ENCODE measurements around the gene RNLS. TPM values are rescaled to one million over a fixed set of nuclear protein-coding genes. Genes with fewer than 3 reads are reported as not detected.

RNLS gene
- total RNA-seq, 1 donor from 2014 or later: 2.1 TPM

DNA sequence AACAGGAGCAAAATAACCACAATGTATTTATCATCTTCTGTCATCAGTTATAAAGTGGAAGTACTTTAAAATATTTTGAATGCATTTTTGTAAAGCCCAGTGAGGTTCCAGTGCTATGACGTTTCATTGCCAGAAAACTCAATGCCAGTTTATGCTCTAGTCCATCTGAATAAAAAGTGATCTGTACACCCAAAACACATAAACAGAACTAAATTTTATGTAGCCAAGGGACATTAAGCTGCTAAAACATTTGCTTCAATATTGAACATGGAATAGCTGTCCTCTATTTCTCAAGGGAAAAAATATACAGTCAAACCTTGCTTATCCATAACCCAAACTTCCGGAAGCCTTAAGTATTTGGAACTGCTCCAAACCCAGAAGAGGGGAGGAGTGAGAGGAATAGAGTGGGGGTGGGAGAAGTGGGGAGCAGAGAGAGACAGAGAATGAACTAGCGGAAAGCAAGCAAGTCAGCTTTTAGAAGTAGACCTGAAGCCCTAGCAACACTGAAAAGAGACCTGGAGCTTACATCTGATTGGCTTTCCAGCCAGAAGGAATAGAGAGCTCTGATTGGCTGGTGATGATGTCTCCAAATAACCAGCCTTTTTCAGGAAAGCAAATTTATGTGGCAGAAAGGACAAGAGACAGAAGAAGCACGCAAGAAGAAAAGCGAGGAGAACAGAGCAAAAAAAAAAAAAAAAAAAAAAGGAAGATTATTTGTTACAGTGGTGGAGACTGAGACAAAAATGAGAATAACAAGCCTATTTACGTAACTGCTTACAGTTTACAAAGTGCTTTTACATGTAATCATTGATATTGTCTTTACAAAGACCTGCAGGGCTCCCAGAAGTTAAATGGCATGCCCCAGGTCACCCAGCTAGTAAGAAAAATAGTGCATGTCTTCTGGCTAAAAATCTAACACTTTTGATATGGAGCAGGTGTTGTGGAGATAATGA, 196.0 kb downstream of the RNLS start:
- intact Hi-C loops (cut with micrococcal nuclease): no loop called here
- H3K27ac Mint-ChIP-seq: no peak overlapping the region
- H3K36me3 Mint-ChIP-seq (ENCODE audit: low read depth): peaks cover 7% of the 10 kb centered on the region
- H3K4me1 Mint-ChIP-seq: peaks cover 31% of the 10 kb centered on the region
- DNase-seq: peak; percentile 65
- H3K4me3 Mint-ChIP-seq: no peak overlapping the region
- peaks cover 5% of the 10 kb centered on the region for H3K9me3 Mint-ChIP-seq
- H3K27me3 Mint-ChIP-seq: no peaks in the 10 kb centered on the region

DNA sequence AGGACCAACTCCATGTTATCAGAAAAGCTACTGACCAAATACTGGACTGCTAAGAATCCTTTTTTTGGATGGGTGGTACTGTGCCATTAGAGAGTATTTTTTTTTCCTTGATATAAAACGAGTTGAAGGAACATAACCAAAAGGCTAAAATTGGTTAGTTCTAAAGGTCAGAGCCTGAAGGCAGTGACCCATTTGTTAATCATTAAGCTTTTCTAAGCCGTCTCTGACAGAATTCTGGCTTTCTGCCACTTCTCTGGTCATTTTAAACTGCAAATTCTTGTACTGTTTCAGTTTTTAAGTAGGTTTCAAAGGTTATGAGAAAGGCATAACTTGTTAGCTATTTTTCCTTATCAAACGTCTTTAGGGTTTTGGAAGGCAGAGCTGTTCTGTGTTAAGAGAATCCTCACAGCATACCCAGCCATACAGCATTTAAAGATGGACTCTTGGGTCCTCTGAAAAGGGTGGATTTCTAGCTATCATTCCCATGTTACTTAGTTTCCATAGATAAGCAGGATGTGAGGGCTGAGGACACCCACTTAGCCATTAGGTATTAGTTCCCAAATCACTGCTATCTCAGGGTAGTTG, 196.8 kb downstream of the RNLS start:
- Mint-ChIP-seq H3K9me3 (peaks cover 5% of the 10 kb centered on the region), H3K36me3 (ENCODE audit: low read depth) (peaks cover 7% of the 10 kb centered on the region), H3K27ac (no peak overlapping the region), H3K27me3 (no peaks in the 10 kb centered on the region), H3K4me1 (peaks cover 25% of the 10 kb centered on the region), H3K4me3 (no peak overlapping the region)
- DNase-seq: peak; percentile 59
- intact Hi-C loops (cut with micrococcal nuclease): no loop called here

DNA sequence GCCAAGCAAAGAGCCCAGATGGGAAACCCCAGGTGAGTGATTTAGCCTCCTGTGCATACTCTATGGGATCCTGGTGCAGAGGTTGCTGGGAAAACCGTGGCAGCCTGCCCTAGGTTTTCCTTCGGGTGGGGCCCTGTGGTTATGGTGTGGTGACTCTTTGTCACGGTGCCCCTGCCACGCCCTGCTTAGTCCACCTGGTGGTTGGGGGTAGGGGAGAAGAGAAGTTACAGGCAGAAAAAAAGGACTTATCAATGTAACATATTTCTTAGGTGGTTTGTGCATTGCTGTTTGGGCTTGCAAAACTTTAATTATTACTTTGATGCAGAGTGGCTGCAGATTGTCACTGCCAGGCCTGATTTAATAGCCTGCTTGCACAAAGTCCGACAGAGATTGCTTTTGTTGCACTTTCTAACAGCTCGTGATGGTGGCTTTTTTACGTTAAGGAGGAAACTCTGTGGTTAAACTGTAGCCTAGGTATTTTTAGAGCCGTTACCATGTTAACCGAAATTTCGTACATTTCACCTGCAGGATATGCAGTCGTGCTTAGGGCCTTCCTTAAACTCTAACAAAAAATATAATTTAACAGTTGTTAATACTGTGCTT, 197.4 kb downstream of the RNLS start:
- intact Hi-C loops (cut with micrococcal nuclease): no loop called here
- Mint-ChIP-seq H3K4me3 (no peak overlapping the region), H3K4me1 (peaks cover 25% of the 10 kb centered on the region), H3K27ac (peak overlapping the region; percentile 90), H3K9me3 (peaks cover 5% of the 10 kb centered on the region), H3K27me3 (no peaks in the 10 kb centered on the region), H3K36me3 (ENCODE audit: low read depth) (peaks cover 7% of the 10 kb centered on the region)
- peak; percentile 92 for DNase-seq

DNA sequence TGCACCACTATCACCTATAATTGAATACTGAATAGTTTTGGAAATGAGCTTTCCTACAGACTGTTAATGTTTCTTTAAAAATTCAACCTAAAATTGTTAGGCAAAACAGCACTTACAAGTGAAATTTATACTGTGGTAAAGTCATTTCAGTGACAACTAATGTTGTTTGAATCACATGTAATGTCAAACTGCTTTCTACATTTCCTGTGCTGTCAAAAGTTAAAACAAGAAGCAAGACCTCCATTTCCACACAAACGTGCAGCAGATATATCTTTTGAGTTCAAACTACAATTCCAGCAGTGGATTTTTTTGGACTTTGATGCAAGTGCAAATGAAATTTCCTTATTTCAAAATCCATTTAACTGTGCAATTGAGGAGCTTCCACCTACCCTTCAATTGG, 199.8 kb downstream of the RNLS start:
- no peak for DNase-seq
- Mint-ChIP-seq H3K4me3 (no peak overlapping the region), H3K36me3 (ENCODE audit: low read depth) (peaks cover 9% of the 10 kb centered on the region), H3K27ac (no peak overlapping the region), H3K4me1 (peaks cover 19% of the 10 kb centered on the region), H3K27me3 (no peaks in the 10 kb centered on the region), H3K9me3 (peaks cover 5% of the 10 kb centered on the region)
- intact Hi-C loops (cut with micrococcal nuclease): no loop called here

DNA sequence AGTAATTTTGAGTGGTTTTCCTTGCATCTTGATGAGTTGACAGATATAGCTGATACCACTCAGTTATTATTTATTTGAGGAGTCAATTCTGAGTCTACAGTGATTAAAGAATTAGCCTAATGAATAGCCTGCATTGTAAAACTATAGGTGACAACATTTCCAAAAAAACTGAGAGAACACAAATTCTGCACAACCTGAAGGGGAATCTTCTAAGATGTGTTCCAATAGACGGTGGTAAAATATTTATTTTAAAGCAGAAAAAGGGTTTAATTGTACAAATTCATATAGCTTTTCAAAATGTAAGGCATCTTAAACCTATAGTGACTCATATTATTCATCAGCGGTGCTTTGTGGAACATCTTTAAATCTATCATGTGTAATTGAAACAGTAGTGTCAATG, 200.4 kb downstream of the RNLS start:
- no peak overlapping the region for H3K27ac Mint-ChIP-seq
- peaks cover 19% of the 10 kb centered on the region for H3K4me1 Mint-ChIP-seq
- no peaks in the 10 kb centered on the region for H3K27me3 Mint-ChIP-seq
- H3K9me3 Mint-ChIP-seq: peaks cover 5% of the 10 kb centered on the region
- H3K4me3 Mint-ChIP-seq: no peak overlapping the region
- intact Hi-C loops (cut with micrococcal nuclease): no loop called here
- DNase-seq: no peak
- peaks cover 9% of the 10 kb centered on the region for H3K36me3 Mint-ChIP-seq (ENCODE audit: low read depth)

DNA sequence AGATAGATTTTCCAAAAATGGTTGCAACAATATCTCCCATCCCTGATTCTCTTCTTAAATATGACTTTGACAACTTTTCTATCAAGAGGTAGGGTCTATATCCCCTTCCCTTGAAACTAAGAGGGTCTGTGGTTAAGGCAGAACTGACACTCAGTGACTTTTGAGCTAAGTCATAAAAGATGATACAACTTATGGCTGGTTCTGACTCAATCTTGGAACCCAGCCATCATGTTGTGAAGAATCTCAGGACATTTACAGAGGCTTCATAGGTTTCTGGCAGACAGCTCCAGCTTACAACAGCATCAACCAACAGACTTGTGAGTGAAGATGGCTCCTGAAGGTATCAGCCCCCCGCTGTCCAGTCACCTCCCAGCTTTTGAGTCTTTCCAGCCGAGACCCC, 203.5 kb downstream of the RNLS start:
- no peak overlapping the region for H3K27ac Mint-ChIP-seq
- H3K36me3 Mint-ChIP-seq (ENCODE audit: low read depth): peaks cover 9% of the 10 kb centered on the region
- H3K9me3 Mint-ChIP-seq: peaks cover 18% of the 10 kb centered on the region
- intact Hi-C loops (cut with micrococcal nuclease): no loop called here
- peaks cover 2% of the 10 kb centered on the region for H3K27me3 Mint-ChIP-seq
- DNase-seq: no peak
- no peak overlapping the region for H3K4me3 Mint-ChIP-seq
- H3K4me1 Mint-ChIP-seq: peaks cover 9% of the 10 kb centered on the region

DNA sequence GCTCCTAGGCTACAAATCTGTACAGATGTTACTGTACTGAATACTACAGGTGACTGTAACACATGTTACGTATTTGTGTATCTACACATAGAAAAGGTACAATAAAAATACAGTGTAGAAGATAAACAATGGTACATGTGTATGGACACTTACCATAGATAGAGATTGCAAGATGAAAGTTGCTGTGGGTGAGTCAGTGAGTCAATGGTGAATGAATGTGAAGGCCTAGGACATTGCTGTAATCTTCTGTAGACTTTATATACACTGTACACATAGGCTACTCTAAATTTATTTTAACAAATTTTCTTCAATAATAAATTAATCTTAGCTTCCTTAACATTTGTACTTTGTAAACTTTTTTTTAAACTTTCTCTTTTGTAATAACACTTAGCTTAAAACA, 205.6 kb downstream of the RNLS start:
- H3K27ac Mint-ChIP-seq: no peak overlapping the region
- intact Hi-C loops (cut with micrococcal nuclease): no loop called here
- peaks cover 7% of the 10 kb centered on the region for H3K27me3 Mint-ChIP-seq
- no peak for DNase-seq
- peaks cover 3% of the 10 kb centered on the region for H3K36me3 Mint-ChIP-seq (ENCODE audit: low read depth)
- peaks cover 16% of the 10 kb centered on the region for H3K9me3 Mint-ChIP-seq
- H3K4me1 Mint-ChIP-seq: no peaks in the 10 kb centered on the region
- no peak overlapping the region for H3K4me3 Mint-ChIP-seq

DNA sequence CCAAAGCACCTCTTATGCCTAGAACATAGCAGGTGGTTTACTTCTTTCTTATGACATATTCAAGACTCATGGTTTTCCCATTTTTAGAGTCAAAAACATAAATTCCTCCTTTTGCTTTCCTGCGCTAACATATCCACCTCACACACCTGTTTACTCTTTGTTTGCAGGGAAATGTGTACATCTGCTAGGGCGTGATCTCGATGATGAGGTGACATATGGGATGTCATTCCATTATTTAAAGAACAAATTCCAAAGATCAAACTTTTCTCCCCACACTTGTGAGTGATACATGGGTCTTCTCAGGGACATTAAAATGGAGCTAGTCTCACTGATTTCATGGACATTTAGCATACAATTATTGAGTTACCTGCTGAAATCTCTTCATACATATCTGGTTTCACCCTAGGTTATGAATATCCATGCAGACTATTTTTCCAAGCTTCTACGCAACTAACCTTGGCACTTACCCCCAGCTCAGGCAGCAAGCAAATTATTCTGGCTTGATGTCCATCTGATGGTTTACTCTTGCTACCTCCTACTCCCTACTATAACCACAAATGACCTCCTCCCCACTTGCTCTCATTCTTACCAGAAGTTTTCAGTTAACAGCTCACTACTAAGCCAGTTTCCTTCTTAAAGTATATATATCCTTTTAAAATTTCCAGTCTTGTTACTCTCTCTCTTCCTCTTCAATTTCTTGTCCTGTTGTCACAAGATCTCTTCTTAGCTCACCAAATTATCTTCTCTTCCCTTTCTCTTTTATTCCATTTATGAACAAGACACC, 208.5 kb downstream of the RNLS start:
- intact Hi-C loops (cut with micrococcal nuclease): no loop called here
- Mint-ChIP-seq H3K4me1 (no peaks in the 10 kb centered on the region), H3K4me3 (no peak overlapping the region), H3K36me3 (ENCODE audit: low read depth) (peaks cover 3% of the 10 kb centered on the region), H3K9me3 (peaks cover 16% of the 10 kb centered on the region), H3K27me3 (peaks cover 7% of the 10 kb centered on the region), H3K27ac (no peak overlapping the region)
- DNase-seq: no peak

DNA sequence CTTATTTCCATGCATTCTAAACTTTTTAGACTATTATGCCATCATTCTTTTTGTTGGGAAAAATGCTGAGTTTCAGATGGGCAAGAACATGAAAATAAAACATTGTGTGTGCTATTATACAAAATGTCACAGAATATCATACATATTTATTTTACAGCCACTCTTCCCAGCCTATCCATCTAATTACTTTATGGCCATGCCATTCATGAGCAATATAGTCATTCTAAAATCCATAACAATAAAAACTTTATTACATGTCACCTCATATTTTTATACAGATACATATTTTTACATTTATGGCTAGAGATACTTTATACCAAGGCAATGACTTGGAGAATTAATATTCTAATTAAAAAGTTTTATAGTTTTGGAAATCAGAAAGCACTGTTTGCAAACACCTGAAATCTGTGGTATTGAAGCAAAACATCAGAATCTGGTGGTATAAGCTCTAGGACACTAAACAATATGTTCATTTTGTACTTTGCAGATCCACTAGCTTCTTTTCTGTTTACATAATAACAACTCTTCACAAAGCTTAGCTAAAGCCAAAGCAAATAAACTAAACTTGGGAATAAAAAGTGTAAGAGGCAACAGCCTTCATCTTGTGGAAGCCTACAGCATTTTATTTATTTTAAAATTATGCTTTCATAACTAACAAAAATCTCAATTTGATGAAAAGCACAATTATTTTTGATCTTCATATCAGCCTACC, 210.1 kb downstream of the RNLS start:
- intact Hi-C loops (cut with micrococcal nuclease): no loop called here
- H3K27ac Mint-ChIP-seq: no peak overlapping the region
- H3K27me3 Mint-ChIP-seq: peaks cover 7% of the 10 kb centered on the region

DNA sequence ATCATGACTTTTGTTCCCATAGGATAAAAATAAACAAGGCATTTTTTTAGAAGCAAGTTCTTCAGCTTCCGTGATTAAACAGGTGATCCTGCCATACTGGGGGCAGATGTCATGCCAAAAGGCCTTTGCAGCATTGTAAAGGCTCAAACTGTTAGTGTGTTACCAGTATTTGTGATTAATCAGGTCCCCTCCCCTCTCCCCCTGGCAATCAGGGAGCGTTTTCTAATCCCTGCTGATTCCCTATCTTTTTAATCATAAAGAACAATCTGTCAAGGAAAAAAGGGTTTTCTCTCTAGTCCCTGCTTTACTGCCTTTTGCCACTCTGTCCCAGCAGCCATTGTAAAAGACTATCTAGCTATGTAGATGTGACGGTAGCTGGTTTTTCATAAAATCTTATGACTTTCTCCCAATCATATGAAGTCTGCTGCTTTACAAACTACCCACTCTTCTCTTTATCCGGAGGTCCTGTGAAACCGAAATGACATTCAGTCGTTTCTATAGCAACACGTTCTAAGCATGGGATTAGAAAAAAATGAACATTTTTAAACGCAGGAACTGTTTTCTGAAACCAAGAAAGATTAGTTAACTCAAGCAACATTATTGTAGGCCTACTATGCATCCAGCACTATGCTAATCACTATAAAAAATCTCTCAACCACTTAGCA, 210.9 kb downstream of the RNLS start:
- H3K4me3 Mint-ChIP-seq: no peak overlapping the region
- no peaks in the 10 kb centered on the region for H3K36me3 Mint-ChIP-seq (ENCODE audit: low read depth)
- DNase-seq: no peak
- no peak overlapping the region for H3K27ac Mint-ChIP-seq
- intact Hi-C loops (cut with micrococcal nuclease): no loop called here
- H3K9me3 Mint-ChIP-seq: peaks cover 13% of the 10 kb centered on the region
- H3K4me1 Mint-ChIP-seq: no peaks in the 10 kb centered on the region
- H3K27me3 Mint-ChIP-seq: peaks cover 7% of the 10 kb centered on the region

More for the DNA sequence above, 210.1 kb downstream of the RNLS start:
- Mint-ChIP-seq H3K4me1 (no peaks in the 10 kb centered on the region), H3K4me3 (no peak overlapping the region), H3K9me3 (peaks cover 16% of the 10 kb centered on the region), H3K36me3 (ENCODE audit: low read depth) (no peaks in the 10 kb centered on the region)
- DNase-seq: no peak

DNA sequence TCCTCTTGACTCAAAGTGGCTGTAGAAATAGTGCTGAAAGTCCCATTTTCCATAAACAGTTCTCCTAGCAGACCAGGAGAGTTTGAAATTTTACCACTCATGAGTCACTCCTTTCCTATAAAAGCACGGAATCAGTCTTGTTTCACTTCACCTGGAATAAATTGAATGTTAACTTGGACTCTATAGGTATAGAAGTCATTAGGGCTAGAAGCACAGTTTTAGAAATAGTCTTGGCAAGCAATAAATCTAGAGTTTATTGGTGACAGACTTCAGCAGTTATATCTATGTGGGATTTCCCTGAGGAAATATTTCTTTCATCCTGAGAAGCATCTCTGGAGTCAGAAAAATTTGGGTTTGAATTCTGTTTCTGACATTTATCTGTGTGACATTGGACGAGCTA, 212.4 kb downstream of the RNLS start:
- Mint-ChIP-seq H3K36me3 (ENCODE audit: low read depth) (no peaks in the 10 kb centered on the region), H3K27me3 (peaks cover 7% of the 10 kb centered on the region), H3K27ac (no peak overlapping the region), H3K4me3 (no peak overlapping the region), H3K4me1 (no peaks in the 10 kb centered on the region), H3K9me3 (peaks cover 10% of the 10 kb centered on the region)
- no peak for DNase-seq
- intact Hi-C loops (cut with micrococcal nuclease): no loop called here

DNA sequence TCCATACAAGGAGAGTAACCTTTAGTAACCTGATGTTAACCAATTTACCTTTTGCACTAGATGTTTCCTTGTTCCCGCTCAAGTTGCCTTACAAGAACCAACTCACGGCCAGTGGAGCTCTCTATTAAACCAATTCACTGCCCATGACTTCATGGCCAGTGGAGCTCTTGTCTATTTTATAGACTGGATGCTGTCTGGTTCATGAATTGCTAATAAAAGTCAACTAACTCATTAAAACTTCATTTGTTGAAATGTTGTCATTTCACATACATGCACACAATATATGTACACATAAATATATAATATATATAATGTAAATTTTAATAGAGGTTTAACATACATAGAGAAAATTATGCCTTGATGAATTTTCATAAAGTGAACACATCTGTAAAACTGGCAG, 216.3 kb downstream of the RNLS start:
- Mint-ChIP-seq H3K4me3 (no peak overlapping the region), H3K27ac (no peak overlapping the region), H3K4me1 (no peaks in the 10 kb centered on the region), H3K27me3 (no peaks in the 10 kb centered on the region), H3K9me3 (no peaks in the 10 kb centered on the region), H3K36me3 (ENCODE audit: low read depth) (no peaks in the 10 kb centered on the region)
- no peak for DNase-seq
- intact Hi-C loops (cut with micrococcal nuclease): no loop called here
